ENCODE data around the gene SIK1.

- TF ChIP-seq CTCF (IDR thresholded peaks at IDR 0.05; ENCODE audit: insufficient read depth, low read length) (no peak), POLR2AphosphoS5 (IDR thresholded peaks at IDR 0.05; ENCODE audit: low read depth) (no peak), GABPA (IDR thresholded peaks at IDR 0.05; ENCODE audit: low read depth) (no peak)
These were observed 51.7 kb downstream of the SIK1 start for GRCh38 chr21:43375006-43375836.
